GM23338 (cell line): ENCODE data around the gene PRRG1. TPM values are rescaled to one million over a fixed set of nuclear protein-coding genes. Genes with fewer than 3 reads are reported as not detected.

ENCODE experiments used
- ATAC-seq: fragments of 200-7000 bp; cut with Tn5 transposase; 3 replicates; pipeline ENCODE4 v1.9.1; 2020
- DNase-seq: peaks from one replicate; pipeline ENCODE4 v3.0.0-alpha.2; 2015; ENCODE audit warnings: low spot score
- H2AFZ ChIP-seq: fragments of 200-600 bp; sonication (generic); 2 replicates; pipeline ENCODE4 v1.8.0; 2016; ENCODE audit warnings: antibody characterized with exemption, mild to moderate bottlenecking, moderate library complexity
- H3F3A ChIP-seq: fragments of 200-600 bp; sonication (generic); replicated peaks from 2 replicates; pipeline ENCODE4 v1.8.0; 2017; ENCODE audit warnings: antibody characterized with exemption, mixed run types, low read depth
- H3K27ac ChIP-seq: fragments of 200-600 bp; sonication (generic); 2 replicates; pipeline ENCODE4 v1.6.1; 2016; ENCODE audit warnings: low read depth
- H3K27me3 ChIP-seq: fragments of 200-600 bp; sonication (generic); 2 replicates; pipeline ENCODE4 v1.8.0; 2016; ENCODE audit warnings: mild to moderate bottlenecking, mixed run types, moderate library complexity; ENCODE audit not compliant: insufficient read depth
- H3K36me3 ChIP-seq: fragments of 200-600 bp; sonication (generic); 2 replicates; pipeline ENCODE4 v1.8.0; 2016; ENCODE audit warnings: mild to moderate bottlenecking; ENCODE audit not compliant: insufficient read depth
- H3K4me1 ChIP-seq: fragments of 200-600 bp; sonication (generic); 2 replicates; pipeline ENCODE4 v1.8.0; 2016; ENCODE audit warnings: mild to moderate bottlenecking, moderate library complexity; ENCODE audit not compliant: insufficient read depth
- H3K4me2 ChIP-seq: fragments of 200-600 bp; sonication (generic); 2 replicates; pipeline ENCODE4 v1.7.1; 2017; ENCODE audit warnings: mixed run types
- H3K4me3 ChIP-seq: fragments of 200-600 bp; sonication (generic); 2 replicates; pipeline ENCODE4 v1.6.1; 2016; ENCODE audit warnings: mixed run types
- H3K79me2 ChIP-seq: fragments of 200-600 bp; sonication (generic); replicated peaks from 2 replicates; pipeline ENCODE4 v1.8.0; 2017; ENCODE audit warnings: mild to moderate bottlenecking; ENCODE audit not compliant: insufficient read depth
- H3K9me2 ChIP-seq: fragments of 200-600 bp; sonication (generic); 2 replicates; pipeline ENCODE4 v1.8.0; 2017; ENCODE audit not compliant: insufficient read depth
- H4K20me1 ChIP-seq: fragments of 200-600 bp; sonication (generic); replicated peaks from 2 replicates; pipeline ENCODE4 v1.8.0; 2017; ENCODE audit warnings: mild to moderate bottlenecking; ENCODE audit not compliant: insufficient read depth
- H3K27ac Mint-ChIP-seq: 2 replicates; pipeline ENCODE4 v1.8.0; 2020; ENCODE audit warnings: inconsistent platforms, mild to moderate bottlenecking, moderate library complexity, mixed read lengths
- H3K27me3 Mint-ChIP-seq: 3 replicates; pipeline ENCODE4 v1.8.0; 2022; ENCODE audit warnings: low read depth, mild to moderate bottlenecking, moderate library complexity, mixed read lengths, inconsistent platforms; ENCODE audit not compliant: insufficient read depth, poor library complexity
- H3K36me3 Mint-ChIP-seq: 3 replicates; pipeline ENCODE4 v1.8.0; 2021; ENCODE audit warnings: low read depth, mild to moderate bottlenecking, inconsistent platforms, moderate library complexity, mixed read lengths
- H3K4me1 Mint-ChIP-seq: 3 replicates; pipeline ENCODE4 v1.8.0; 2020; ENCODE audit warnings: mild to moderate bottlenecking, inconsistent platforms, mixed read lengths
- H3K4me3 Mint-ChIP-seq: 3 replicates; pipeline ENCODE4 v1.8.0; 2021; ENCODE audit warnings: moderate library complexity, mild to moderate bottlenecking, inconsistent platforms, mixed read lengths
- H3K9me3 Mint-ChIP-seq: 3 replicates; pipeline ENCODE4 v1.8.0; 2020; ENCODE audit warnings: moderate library complexity, mild to moderate bottlenecking, inconsistent platforms, mixed read lengths
- CREB1 ChIP-seq: fragments of 250-450 bp; sonication (Bioruptor Pico); IDR thresholded peaks from 2 replicates; pipeline ENCODE4 v1.5.0; 2020; ENCODE audit warnings: low read depth, mild to moderate bottlenecking, moderate library complexity
- ETS1 ChIP-seq: IDR thresholded peaks from 2 replicates; pipeline ENCODE4 v1.6.1; 2016; ENCODE audit warnings: antibody characterized with exemption
- EZH2 ChIP-seq: fragments of 200-600 bp; sonication (generic); IDR thresholded peaks from one replicate; pipeline ENCODE4 v1.8.0; 2017; ENCODE audit warnings: antibody characterized with exemption, mild to moderate bottlenecking, low read depth; ENCODE audit not compliant: unreplicated experiment
- EZH2phosphoT487 ChIP-seq: fragments of 200-600 bp; sonication (generic); IDR thresholded peaks from one replicate; pipeline ENCODE4 v1.8.1; 2018; ENCODE audit warnings: antibody characterized with exemption; ENCODE audit not compliant: unreplicated experiment
- JUNB ChIP-seq: IDR thresholded peaks from one replicate; pipeline ENCODE4 v1.6.1; 2016; ENCODE audit warnings: antibody characterized with exemption; ENCODE audit not compliant: unreplicated experiment
- NANOG ChIP-seq: IDR thresholded peaks from 2 replicates; pipeline ENCODE4 v1.6.1; 2016; ENCODE audit warnings: antibody characterized with exemption, borderline replicate concordance
- POLR2AphosphoS5 ChIP-seq: IDR thresholded peaks from 2 replicates; pipeline ENCODE4 v1.6.1; 2016; ENCODE audit warnings: antibody characterized with exemption, low read depth
- STAT1 ChIP-seq: IDR thresholded peaks from one replicate; pipeline ENCODE4 v1.6.1; 2016; ENCODE audit warnings: antibody characterized with exemption; ENCODE audit not compliant: unreplicated experiment
- ZNF114 ChIP-seq: fragments of 250-450 bp; sonication (Bioruptor Pico); IDR thresholded peaks from 2 replicates; pipeline ENCODE4 v1.5.0; 2020; ENCODE audit warnings: mild to moderate bottlenecking, moderate library complexity
- ZNF331 ChIP-seq: fragments of 250-450 bp; sonication (Bioruptor Pico); IDR thresholded peaks from 2 replicates; pipeline ENCODE4 v1.5.0; 2020; ENCODE audit warnings: low read depth, mild to moderate bottlenecking, moderate library complexity
- ZNF462 ChIP-seq: fragments of 250-450 bp; sonication (Bioruptor Pico); IDR thresholded peaks from 2 replicates; pipeline ENCODE4 v1.5.0; 2020; ENCODE audit warnings: mild to moderate bottlenecking, moderate library complexity
- polyA plus RNA-seq: library from polyadenylated mRNA; unstranded; fragments of >200 nt; fragmentation: Nextera tagmentation; extraction: Ambion mirVana; gene quantifications from 2 replicates; pipeline ENCODE4 v1.2.1, GENCODE V29; 2016
- total RNA-seq: library from RNA; depleted of rRNA; stranded (reverse); fragments of >200 nt; shearing (Covaris generic); gene quantifications from 2 replicates; pipeline ENCODE4 v1.2.3, GENCODE V29; 2014
- TF ChIP-seq, protein P1 (sequence below), 2 experiments: fragments of 200-600 bp in 1 of 2; sonication (generic) in 1 of 2; conservative IDR thresholded peaks; 2 replicates each; pipeline versions ENCODE4 v1.5.1 to v1.6.1; 2016 to 2017; ENCODE audit warnings: antibody characterized with exemption in 2 of 2, low read depth in 2 of 2, mild to moderate bottlenecking in 2 of 2, moderate library complexity in 1 of 2
- TF ChIP-seq, protein P2 (sequence below): IDR thresholded peaks from one replicate; pipeline ENCODE4 v1.6.1; 2018; ENCODE audit warnings: antibody characterized with exemption; ENCODE audit not compliant: unreplicated experiment

Gene PRRG1
- total and polyA plus RNA-seq, 2 experiments from 2014 or later = 3.8 to 10.8 TPM

DNA sequence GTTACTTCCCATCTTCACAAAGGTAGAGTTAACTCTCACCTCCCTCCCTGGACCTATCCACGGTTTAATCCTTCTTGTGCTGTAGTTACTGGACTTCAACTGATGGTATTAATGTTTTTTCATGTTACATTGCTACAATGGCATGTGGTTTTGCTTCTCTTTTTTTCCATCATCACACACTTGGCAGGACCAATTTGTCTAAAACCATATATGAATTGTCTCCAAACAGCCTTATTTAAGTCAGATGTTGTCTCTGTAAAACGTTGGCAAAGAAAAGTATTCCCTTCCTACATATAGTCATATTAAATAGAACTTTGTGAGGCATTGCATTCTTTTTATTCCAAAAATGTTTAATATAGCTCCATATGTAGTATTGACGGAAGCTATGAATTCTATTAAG is 15.5 kb downstream of the PRRG1 start:
- Histone ChIP-seq H3K9me2 (no peaks in the 10 kb centered on the region), H3K4me1 (no peaks in the 10 kb centered on the region), H3K79me2 (peaks cover 69% of the 10 kb centered on the region), H3K4me3 (no peak overlapping the region), H2AFZ (no peak overlapping the region), H3K27ac (no peak overlapping the region), H3K27me3 (no peaks in the 10 kb centered on the region), H4K20me1 (no peaks in the 10 kb centered on the region; the same call in none of the 2 replicates), H3F3A (no peaks in the 10 kb centered on the region), H3K36me3 (no peaks in the 10 kb centered on the region), H3K4me2 (no peak overlapping the region)
- Mint-ChIP-seq H3K36me3 (peaks cover 2% of the 10 kb centered on the region; the same call in 2 of the 3 replicates), H3K27me3 (no peaks in the 10 kb centered on the region), H3K27ac (no peak overlapping the region), H3K4me3 (no peak overlapping the region), H3K4me1 (peaks cover 10% of the 10 kb centered on the region; the same call in 2 of the 3 replicates), H3K9me3 (0 out of 3 replicates have a peak, but pooled peaks cover 4% of the 10 kb centered on the region)
- TF ChIP-seq NANOG (no peak), POLR2AphosphoS5 (no peak), CREB1 (no peak), ZNF114 (no peak), ZNF462 (no peak), ZNF331 (CRISPR knock-in tag) (no peak), JUNB (no peak), EZH2phosphoT487 (no peak), ETS1 (no peak), EZH2 (no peak), STAT1 (no peak)
- TF ChIP-seq, protein P1, sequence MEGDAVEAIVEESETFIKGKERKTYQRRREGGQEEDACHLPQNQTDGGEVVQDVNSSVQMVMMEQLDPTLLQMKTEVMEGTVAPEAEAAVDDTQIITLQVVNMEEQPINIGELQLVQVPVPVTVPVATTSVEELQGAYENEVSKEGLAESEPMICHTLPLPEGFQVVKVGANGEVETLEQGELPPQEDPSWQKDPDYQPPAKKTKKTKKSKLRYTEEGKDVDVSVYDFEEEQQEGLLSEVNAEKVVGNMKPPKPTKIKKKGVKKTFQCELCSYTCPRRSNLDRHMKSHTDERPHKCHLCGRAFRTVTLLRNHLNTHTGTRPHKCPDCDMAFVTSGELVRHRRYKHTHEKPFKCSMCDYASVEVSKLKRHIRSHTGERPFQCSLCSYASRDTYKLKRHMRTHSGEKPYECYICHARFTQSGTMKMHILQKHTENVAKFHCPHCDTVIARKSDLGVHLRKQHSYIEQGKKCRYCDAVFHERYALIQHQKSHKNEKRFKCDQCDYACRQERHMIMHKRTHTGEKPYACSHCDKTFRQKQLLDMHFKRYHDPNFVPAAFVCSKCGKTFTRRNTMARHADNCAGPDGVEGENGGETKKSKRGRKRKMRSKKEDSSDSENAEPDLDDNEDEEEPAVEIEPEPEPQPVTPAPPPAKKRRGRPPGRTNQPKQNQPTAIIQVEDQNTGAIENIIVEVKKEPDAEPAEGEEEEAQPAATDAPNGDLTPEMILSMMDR (conservative IDR thresholded peaks at IDR 0.05; ENCODE audit: low read depth in 2 of 2) = no peak
- TF ChIP-seq, protein P2, sequence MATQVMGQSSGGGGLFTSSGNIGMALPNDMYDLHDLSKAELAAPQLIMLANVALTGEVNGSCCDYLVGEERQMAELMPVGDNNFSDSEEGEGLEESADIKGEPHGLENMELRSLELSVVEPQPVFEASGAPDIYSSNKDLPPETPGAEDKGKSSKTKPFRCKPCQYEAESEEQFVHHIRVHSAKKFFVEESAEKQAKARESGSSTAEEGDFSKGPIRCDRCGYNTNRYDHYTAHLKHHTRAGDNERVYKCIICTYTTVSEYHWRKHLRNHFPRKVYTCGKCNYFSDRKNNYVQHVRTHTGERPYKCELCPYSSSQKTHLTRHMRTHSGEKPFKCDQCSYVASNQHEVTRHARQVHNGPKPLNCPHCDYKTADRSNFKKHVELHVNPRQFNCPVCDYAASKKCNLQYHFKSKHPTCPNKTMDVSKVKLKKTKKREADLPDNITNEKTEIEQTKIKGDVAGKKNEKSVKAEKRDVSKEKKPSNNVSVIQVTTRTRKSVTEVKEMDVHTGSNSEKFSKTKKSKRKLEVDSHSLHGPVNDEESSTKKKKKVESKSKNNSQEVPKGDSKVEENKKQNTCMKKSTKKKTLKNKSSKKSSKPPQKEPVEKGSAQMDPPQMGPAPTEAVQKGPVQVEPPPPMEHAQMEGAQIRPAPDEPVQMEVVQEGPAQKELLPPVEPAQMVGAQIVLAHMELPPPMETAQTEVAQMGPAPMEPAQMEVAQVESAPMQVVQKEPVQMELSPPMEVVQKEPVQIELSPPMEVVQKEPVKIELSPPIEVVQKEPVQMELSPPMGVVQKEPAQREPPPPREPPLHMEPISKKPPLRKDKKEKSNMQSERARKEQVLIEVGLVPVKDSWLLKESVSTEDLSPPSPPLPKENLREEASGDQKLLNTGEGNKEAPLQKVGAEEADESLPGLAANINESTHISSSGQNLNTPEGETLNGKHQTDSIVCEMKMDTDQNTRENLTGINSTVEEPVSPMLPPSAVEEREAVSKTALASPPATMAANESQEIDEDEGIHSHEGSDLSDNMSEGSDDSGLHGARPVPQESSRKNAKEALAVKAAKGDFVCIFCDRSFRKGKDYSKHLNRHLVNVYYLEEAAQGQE = no peak
- no peak for DNase-seq
- ATAC-seq = no peak
